HG02623 (cell line): ENCODE data around the gene UGCG.
"Not testable (repeated sequence)": the region's sequence is repeated elsewhere in the genome, so short reads cannot be mapped to it uniquely, and the experiment has no call there.

Source experiments
- ATAC-seq: cut with Tn5 transposase; IDR thresholded peaks from one replicate; pipeline ENCODE4 v1.9.1; 2021; ENCODE audit warnings: moderate library complexity; ENCODE audit not compliant: unreplicated experiment

Gene UGCG

GRCh38 chr9:111895996-111896941 lies at the start of gene UGCG:
UGCG (plus strand) TSS chr9:111896814; CDS start chr9:111897216, 402 bp downstream.
- peak; percentile 77 for ATAC-seq

- no peak for ATAC-seq
Measured at GRCh38 chr9:111851553-111851952, 45.1 kb upstream of the UGCG start.

- no peak for ATAC-seq
Measured at GRCh38 chr9:111852291-111852690, 44.3 kb upstream of the UGCG start.

GRCh38 chr9:111853450-111853827 lies 43.2 kb upstream of the UGCG start:
- ATAC-seq = no peak

GRCh38 chr9:111854799-111855198 lies 41.8 kb upstream of the UGCG start:
- no peak for ATAC-seq

GRCh38 chr9:111857555-111858211 lies 38.9 kb upstream of the UGCG start:
- no peak for ATAC-seq

GRCh38 chr9:111860443-111860842 lies 36.2 kb upstream of the UGCG start:
- ATAC-seq = no peak

- ATAC-seq = no peak
Measured at GRCh38 chr9:111863636-111864035, 33.0 kb upstream of the UGCG start.

GRCh38 chr9:111866976-111867375 lies 29.6 kb upstream of the UGCG start:
- ATAC-seq = no peak

- ATAC-seq = no peak
Measured at GRCh38 chr9:111868475-111868874, 28.1 kb upstream of the UGCG start.

GRCh38 chr9:111870774-111871498 lies 25.7 kb upstream of the UGCG start:
- no peak for ATAC-seq

- no peak for ATAC-seq
Measured at GRCh38 chr9:111871499-111871855, 25.1 kb upstream of the UGCG start.

GRCh38 chr9:111872886-111873285 lies 23.7 kb upstream of the UGCG start:
- no peak for ATAC-seq

GRCh38 chr9:111873901-111874300 lies 22.7 kb upstream of the UGCG start:
- no peak for ATAC-seq

- ATAC-seq = no peak
Measured at GRCh38 chr9:111874500-111874899, 22.1 kb upstream of the UGCG start.

- not testable (repeated sequence) for ATAC-seq
Measured at GRCh38 chr9:111875291-111875690, 21.3 kb upstream of the UGCG start.

GRCh38 chr9:111875691-111876090 lies 20.9 kb upstream of the UGCG start:
- ATAC-seq = not testable (repeated sequence)

GRCh38 chr9:111876179-111876578 lies 20.4 kb upstream of the UGCG start:
- no peak for ATAC-seq

- ATAC-seq = no peak
Measured at GRCh38 chr9:111877420-111877819, 19.2 kb upstream of the UGCG start.

- ATAC-seq = no peak
Measured at GRCh38 chr9:111878946-111879345, 17.7 kb upstream of the UGCG start.

- ATAC-seq = no peak
Measured at GRCh38 chr9:111886983-111887718, 9.5 kb upstream of the UGCG start.
